Subcutaneous abdominal adipose tissue (tissue), 5 donors: ENCODE results near the gene CCDC78.
"Not testable (repeated sequence)": the region's sequence is repeated elsewhere in the genome, so short reads cannot be mapped to it uniquely, and the experiment has no call there.

Source experiments
- H3K27ac ChIP-seq: one replicate; pipeline ENCODE4 v1.7.0; 2013; ENCODE audit warnings: low read depth, mild to moderate bottlenecking, inconsistent platforms, low read length, moderate library complexity
- H3K27me3 ChIP-seq, 5 donors: one replicate each; pipeline ENCODE4 v1.7.0; 2013; ENCODE audit warnings: low read length in 5 of 5, inconsistent platforms in 1 of 5; ENCODE audit not compliant: control insufficient read depth in 5 of 5, insufficient read depth in 4 of 5
- H3K36me3 ChIP-seq, 5 donors: one replicate each; pipeline ENCODE4 v1.7.0; 2013; ENCODE audit warnings: low read length in 5 of 5; ENCODE audit not compliant: control insufficient read depth in 5 of 5, insufficient read depth in 5 of 5
- H3K4me1 ChIP-seq, 5 donors: one replicate each; pipeline ENCODE4 v1.7.0; 2013; ENCODE audit warnings: low read length in 5 of 5, mild to moderate bottlenecking in 3 of 5, moderate library complexity in 1 of 5; ENCODE audit not compliant: control insufficient read depth in 5 of 5, insufficient read depth in 5 of 5
- H3K4me3 ChIP-seq, 5 donors: one replicate each; pipeline ENCODE4 v1.7.0; 2013; ENCODE audit warnings: low read length in 5 of 5, low read depth in 1 of 5
- H3K9ac ChIP-seq, 5 donors: one replicate each; pipeline ENCODE4 v1.7.0; 2013; ENCODE audit warnings: low read length in 5 of 5, mild to moderate bottlenecking in 4 of 5, moderate library complexity in 3 of 5
- H3K9me3 ChIP-seq, 5 donors: one replicate each; pipeline ENCODE4 v1.7.0; 2013; ENCODE audit warnings: low read length in 5 of 5; ENCODE audit not compliant: control insufficient read depth in 5 of 5
- donor health status: healthy.
- donor health status: healthy.
- donor health status: healthy.
- donor health status: healthy.
- donor health status: healthy.

The CCDC78 gene

GRCh38 chr16:749010-749409 is 22.8 kb upstream of the CCDC78 start:
- Histone ChIP-seq H3K27me3 (peaks cover 0 to 12% (median 2%) of the 10 kb centered on the region in 5 donors), H3K36me3 (no peaks in the 10 kb centered on the region), H3K4me1 (no peaks in the 10 kb centered on the region), H3K9ac (no peak overlapping the region), H3K27ac (no peak overlapping the region), H3K4me3 (no peak overlapping the region), H3K9me3 (no peaks in the 10 kb centered on the region)

GRCh38 chr16:747978-748746 is 21.9 kb upstream of the CCDC78 start:
- Histone ChIP-seq H3K36me3 (no peaks in the 10 kb centered on the region), H3K9me3 (no peaks in the 10 kb centered on the region), H3K4me3 (no peak overlapping the region), H3K9ac (no peak overlapping the region), H3K27ac (no peak overlapping the region), H3K4me1 (no peaks in the 10 kb centered on the region), H3K27me3 (peaks cover 0 to 10% (median 4%) of the 10 kb centered on the region in 5 donors)

- Histone ChIP-seq H3K9ac (no peak overlapping the region), H3K27ac (no peak overlapping the region), H3K4me3 (no peak overlapping the region), H3K9me3 (no peaks in the 10 kb centered on the region), H3K4me1 (no peaks in the 10 kb centered on the region), H3K36me3 (no peaks in the 10 kb centered on the region), H3K27me3 (peaks cover 0 to 9% (median 5%) of the 10 kb centered on the region in 5 donors)
These were observed 20.4 kb upstream of the CCDC78 start for GRCh38 chr16:746637-747036.

- Histone ChIP-seq H3K4me3 (no peak overlapping the region), H3K27me3 (peaks cover 0 to 9% (median 3%) of the 10 kb centered on the region in 5 donors), H3K9me3 (no peaks in the 10 kb centered on the region)
These were observed 19.5 kb upstream of the CCDC78 start for GRCh38 chr16:745739-746138.

GRCh38 chr16:743794-744500 is 17.7 kb upstream of the CCDC78 start:
- peaks cover 6 to 18% (median 16%) of the 10 kb centered on the region in 5 donors for H3K4me1 ChIP-seq
- no peak overlapping the region for H3K27ac ChIP-seq
- H3K27me3 ChIP-seq, result peaks cover 0 to 9% (median 3%) of the 10 kb centered on the region in 5 donors
- H3K9me3 ChIP-seq, result no peaks in the 10 kb centered on the region
- H3K9ac ChIP-seq, result no peak overlapping the region
- no peak overlapping the region for H3K4me3 ChIP-seq
- no peaks in the 10 kb centered on the region for H3K36me3 ChIP-seq

More at GRCh38 chr16:745739-746138, 19.5 kb upstream of the CCDC78 start:
- no peak overlapping the region for H3K27ac ChIP-seq
- peaks cover 0 to 5% (median 4%) of the 10 kb centered on the region in 5 donors for H3K4me1 ChIP-seq
- H3K9ac ChIP-seq, result no peak overlapping the region
- H3K36me3 ChIP-seq, result no peaks in the 10 kb centered on the region

GRCh38 chr16:742894-743293 is 16.7 kb upstream of the CCDC78 start:
- peaks cover 6 to 18% (median 16%) of the 10 kb centered on the region in 5 donors for H3K4me1 ChIP-seq
- not testable (repeated sequence) for H3K27me3 ChIP-seq, H3K27ac ChIP-seq, H3K4me3 ChIP-seq, H3K9ac ChIP-seq, H3K36me3 ChIP-seq, H3K9me3 ChIP-seq

GRCh38 chr16:741986-742629 is 15.9 kb upstream of the CCDC78 start:
- H3K27me3 ChIP-seq, result peaks cover 0 to 9% (median 3%) of the 10 kb centered on the region in 5 donors
- H3K9ac ChIP-seq, result no peak overlapping the region
- H3K36me3 ChIP-seq, result peaks cover 0 to 11% (median 8%) of the 10 kb centered on the region in 5 donors
- no peaks in the 10 kb centered on the region for H3K9me3 ChIP-seq
- no peak overlapping the region for H3K27ac ChIP-seq
- no peak overlapping the region for H3K4me3 ChIP-seq
- H3K4me1 ChIP-seq, result peaks cover 6 to 18% (median 16%) of the 10 kb centered on the region in 5 donors

- Histone ChIP-seq H3K27ac (no peak within 1 kb of the TSS), H3K27me3 (peaks cover 0 to 9% (median 3%) of the 10 kb centered on the region in 5 donors), H3K4me1 (peaks cover 6 to 18% (median 16%) of the 10 kb centered on the region in 5 donors), H3K4me3 (peak within 1 kb of the TSS; percentile 67 to 86 (median 79)), H3K9me3 (no peaks in the 10 kb centered on the region), H3K9ac (peak within 1 kb of the TSS in 4 of 5 donors; percentile 90 to 94 (median 90)), H3K36me3 (peaks cover 0 to 22% (median 19%) of the 10 kb centered on the region in 5 donors)
These were observed 14.7 kb upstream of the CCDC78 start, which contains the start of gene CIAO3 for GRCh38 chr16:740764-741505. CIAO3 (minus strand) TSS chr16:740997; CDS start chr16:740985, 12 bp downstream.

- peaks cover 0 to 28% (median 24%) of the 10 kb centered on the region in 5 donors for H3K36me3 ChIP-seq
- H3K4me3 ChIP-seq, result peak overlapping the region in 4 of 5 donors; percentile 76 to 86 (median 80)
- H3K9ac ChIP-seq, result peak overlapping the region in 4 of 5 donors; percentile 90 to 94 (median 90)
- peaks cover 6 to 18% (median 16%) of the 10 kb centered on the region in 5 donors for H3K4me1 ChIP-seq
- H3K27me3 ChIP-seq, result peaks cover 0 to 9% (median 3%) of the 10 kb centered on the region in 5 donors
- no peaks in the 10 kb centered on the region for H3K9me3 ChIP-seq
- no peak overlapping the region for H3K27ac ChIP-seq
These were observed 14.2 kb upstream of the CCDC78 start for GRCh38 chr16:740459-740763.
